GM19239 (cell line): Measurements from ENCODE around the gene PTPRN2.
"Not testable (repeated sequence)": the region's sequence is repeated elsewhere in the genome, so short reads cannot be mapped to it uniquely, and the experiment has no call there.

Experiments
- DNase-seq: peaks from one replicate; pipeline ENCODE4 v3.0.0; 2011; ENCODE audit warnings: low spot score; ENCODE audit not compliant: insufficient read length
- FAIRE-seq: peaks from 2 replicates; lab custom pipeline; 2011; peaks lifted over from hg19 to GRCh38; lab: Jason Lieb, UNC

Gene PTPRN2

GRCh38 chr7:158587162-158588084 is at the start of gene PTPRN2:
PTPRN2 (minus strand) TSS chr7:158587823.
- DNase-seq, result peak; percentile 89
- no peak for FAIRE-seq

GRCh38 chr7:158633055-158633956 is 45.7 kb upstream of the PTPRN2 start:
- DNase-seq (no peak), FAIRE-seq (no peak)

- DNase-seq (no peak), FAIRE-seq (no peak)
These were observed 44.1 kb upstream of the PTPRN2 start for GRCh38 chr7:158631574-158632195.

GRCh38 chr7:158626289-158626688 is 38.7 kb upstream of the PTPRN2 start:
- DNase-seq, FAIRE-seq: not testable (repeated sequence)

GRCh38 chr7:158623241-158623640 is 35.6 kb upstream of the PTPRN2 start:
- FAIRE-seq (no peak), DNase-seq (no peak)

GRCh38 chr7:158620839-158621441 is 33.3 kb upstream of the PTPRN2 start:
- DNase-seq (no peak), FAIRE-seq (no peak)

GRCh38 chr7:158620418-158620817 is 32.8 kb upstream of the PTPRN2 start:
- FAIRE-seq (no peak), DNase-seq (no peak)

GRCh38 chr7:158618745-158619140 is 31.1 kb upstream of the PTPRN2 start:
- FAIRE-seq (no peak), DNase-seq (no peak)

GRCh38 chr7:158617737-158618128 is 30.1 kb upstream of the PTPRN2 start:
- no peak for DNase-seq
- no peak for FAIRE-seq

GRCh38 chr7:158616050-158616449 is 28.4 kb upstream of the PTPRN2 start:
- no peak for FAIRE-seq
- no peak for DNase-seq

- DNase-seq (no peak), FAIRE-seq (no peak)
These were observed 27.1 kb upstream of the PTPRN2 start for GRCh38 chr7:158614700-158615099.

- FAIRE-seq (peak; percentile 59), DNase-seq (no peak)
These were observed 25.9 kb upstream of the PTPRN2 start for GRCh38 chr7:158613481-158613880.

GRCh38 chr7:158612546-158612945 is 24.9 kb upstream of the PTPRN2 start:
- no peak for FAIRE-seq
- DNase-seq, result no peak

- FAIRE-seq (no peak), DNase-seq (no peak)
These were observed 23.9 kb upstream of the PTPRN2 start for GRCh38 chr7:158611541-158611940.

GRCh38 chr7:158609313-158609974 is 21.8 kb upstream of the PTPRN2 start:
- FAIRE-seq (no peak), DNase-seq (no peak)

GRCh38 chr7:158607563-158607962 is 19.9 kb upstream of the PTPRN2 start:
- FAIRE-seq, result no peak

GRCh38 chr7:158606671-158607424 is 19.2 kb upstream of the PTPRN2 start:
- DNase-seq (no peak), FAIRE-seq (no peak)

More at GRCh38 chr7:158607563-158607962, 19.9 kb upstream of the PTPRN2 start:
- no peak for DNase-seq

- no peak for FAIRE-seq
- DNase-seq, result no peak
These were observed 18.5 kb upstream of the PTPRN2 start for GRCh38 chr7:158606129-158606528.
